ENCODE results near the gene RDX. TPM values are rescaled to one million over a fixed set of nuclear protein-coding genes. Genes with fewer than 3 reads are reported as not detected.

The RDX gene
- total and polyA plus RNA-seq, 9 of the 15 experiments (the other 6 are each of a cell fraction or from before 2014, with no cell fraction given): 35.6 to 62.1 (median 54.3) TPM

DNA sequence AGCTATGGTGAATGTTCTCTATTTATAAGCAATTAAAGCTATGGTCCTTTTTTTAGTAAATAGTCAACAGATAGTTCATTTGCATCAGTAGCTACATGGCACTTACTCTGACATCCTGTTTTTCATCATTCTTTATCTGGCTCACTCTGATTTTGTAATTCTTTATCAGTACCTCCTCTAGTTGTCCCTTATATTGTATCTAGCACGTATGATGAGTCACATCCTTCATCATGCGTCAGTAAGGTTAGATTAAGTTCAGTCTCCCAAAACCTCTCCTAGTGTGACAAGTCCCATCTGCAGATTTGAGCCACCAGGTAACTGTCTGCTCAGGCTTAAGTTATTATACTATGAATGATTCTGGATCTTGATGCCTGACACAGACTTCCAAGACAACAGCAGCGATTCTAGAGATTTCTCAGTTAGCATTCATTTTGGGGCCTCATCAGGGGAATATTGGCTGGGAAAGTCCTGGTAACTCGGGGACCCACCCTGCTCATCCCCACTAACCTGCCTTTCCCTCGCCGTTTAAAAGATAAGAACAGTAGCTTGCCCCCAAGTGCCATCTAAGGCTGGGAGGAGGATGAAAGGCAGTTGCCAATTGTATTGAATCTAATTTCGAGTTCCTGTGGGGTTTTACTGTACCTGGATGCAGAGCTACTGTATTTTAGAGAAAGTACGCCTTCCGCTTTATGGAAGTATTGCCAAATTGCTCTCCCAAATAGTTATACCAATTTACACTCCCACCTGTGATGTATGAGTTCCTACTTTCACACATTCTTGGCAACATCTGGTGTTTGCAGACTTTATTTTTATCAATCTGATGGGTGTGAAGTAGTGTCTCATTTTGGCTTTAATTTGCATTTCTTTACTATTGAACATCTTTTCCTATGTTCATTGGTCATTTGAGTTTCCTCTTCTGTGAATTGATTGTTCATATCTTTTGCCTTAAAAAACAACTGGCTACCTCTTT is 147.4 kb downstream of the RDX start:
- Histone ChIP-seq H3K4me1 (replicated peaks in 1 of 2; ENCODE audit: control insufficient read depth in 2 of 2, insufficient read depth in 2 of 2, low read length in 2 of 2) (peaks cover 0 to 2% of the 10 kb centered on the region in 2 experiments; a peak in 3 of 5 replicates), H3K9me3 (replicated peaks; ENCODE audit: control insufficient read depth, insufficient read depth, low read depth, low read length) (no peaks in the 10 kb centered on the region), H3K9ac (ENCODE audit: insufficient read depth in 1 of 2, low read depth in 2 of 2, low read length in 2 of 2) (no peak overlapping the region), H3K4me2 (ENCODE audit: insufficient read depth, low read length) (no peak overlapping the region), H3K27ac (ENCODE audit: extremely low read depth, low read depth, low read length) (peak overlapping the region; percentile 25; the same call in 1 of the 3 replicates), H3K9me1 (ENCODE audit: control insufficient read depth, insufficient read depth, low read length) (no peaks in the 10 kb centered on the region), H3K27me3 (ENCODE audit: control insufficient read depth in 2 of 2, insufficient read depth in 2 of 2, low read length in 2 of 2) (no peaks in the 10 kb centered on the region), H3K79me2 (ENCODE audit: control insufficient read depth, insufficient read depth, low read length) (peaks cover 2% of the 10 kb centered on the region; the same call in 1 of the 3 replicates), H2AFZ (ENCODE audit: low read depth, low read length) (no peak overlapping the region), H3K4me3 (no peak overlapping the region), H4K20me1 (replicated peaks; ENCODE audit: control insufficient read depth, insufficient read depth, low read length) (no peaks in the 10 kb centered on the region), H3K36me3 (ENCODE audit: control insufficient read depth, insufficient read depth, low read length) (no peaks in the 10 kb centered on the region)
- ChIA-PET CTCF (ENCODE audit: low intra/inter-chr PET ratio) (no interaction called here), POLR2A (interaction anchor here (0.8 to 1.9 kb wide), 3 partner anchors 9 to 15 kb away, joined by 3 to 7 read pairs (median 3); no protein-coding TSS in a partner anchor)
- 17% methylated on average over 9 of the region's 9 CpGs for WGBS (ENCODE audit: insufficient coverage, low coverage, missing lambda C conversion rate)
- intact Hi-C loops (cut with micrococcal nuclease): no loop called here
- ATAC-seq (peak; percentile 76), DNase-seq (ENCODE audit: extremely low read depth in 1 of 4, low spot score in 3 of 4) (peak; percentile 14 to 58 (median 29)), FAIRE-seq (peak; percentile 56)
- in situ Hi-C loops (cut with MboI): no loop called here
- no TSS peak for BruUV-seq (replicated peaks)
- TF ChIP-seq, protein P1, sequence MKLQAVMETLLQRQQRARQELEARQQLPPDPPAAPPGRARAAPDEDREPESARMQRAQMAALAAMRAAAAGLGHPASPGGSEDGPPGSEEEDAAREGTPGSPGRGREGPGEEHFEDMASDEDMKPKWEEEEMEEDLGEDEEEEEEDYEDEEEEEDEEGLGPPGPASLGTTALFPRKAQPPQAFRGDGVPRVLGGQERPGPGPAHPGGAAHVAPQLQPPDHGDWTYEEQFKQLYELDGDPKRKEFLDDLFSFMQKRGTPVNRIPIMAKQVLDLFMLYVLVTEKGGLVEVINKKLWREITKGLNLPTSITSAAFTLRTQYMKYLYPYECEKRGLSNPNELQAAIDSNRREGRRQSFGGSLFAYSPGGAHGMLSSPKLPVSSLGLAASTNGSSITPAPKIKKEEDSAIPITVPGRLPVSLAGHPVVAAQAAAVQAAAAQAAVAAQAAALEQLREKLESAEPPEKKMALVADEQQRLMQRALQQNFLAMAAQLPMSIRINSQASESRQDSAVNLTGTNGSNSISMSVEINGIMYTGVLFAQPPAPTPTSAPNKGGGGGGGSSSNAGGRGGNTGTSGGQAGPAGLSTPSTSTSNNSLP (IDR thresholded peaks at IDR 0.05; ENCODE audit: borderline replicate concordance, low read depth, low read length): peak; percentile 76; the same call in 1 of the 2 replicates
- TF ChIP-seq RNF2 (IDR thresholded peaks at IDR 0.05) (peak; percentile 60; the same call in 1 of the 2 replicates), ATF7 (IDR thresholded peaks at IDR 0.05) (peak; percentile 26; the same call in 1 of the 2 replicates), SMARCC2 (IDR thresholded peaks at IDR 0.05; ENCODE audit: low read depth) (0 out of 2 replicates have a peak, but pooled peaks have one; percentile 33), NFE2 (IDR thresholded peaks at IDR 0.05; ENCODE audit: low read depth) (peak; percentile 73), NCOA2 (IDR thresholded peaks at IDR 0.05; ENCODE audit: partially characterized antibody in 2 of 2) (peak; percentile 22 to 52), BACH1 (tag; IDR thresholded peaks at IDR 0.05) (0 out of 2 replicates have a peak, but pooled peaks have one; percentile 30), SMARCA4 (IDR thresholded peaks at IDR 0.05) (peak; percentile 70), TAL1 (IDR thresholded peaks at IDR 0.05) (peak; percentile 36; the same call in 1 of the 2 replicates), HDAC2 (IDR thresholded peaks at IDR 0.05) (0 out of 2 replicates have a peak, but pooled peaks have one; percentile 54), C11orf30 (IDR thresholded peaks at IDR 0.05; ENCODE audit: low read depth) (peak; percentile 40; the same call in 1 of the 2 replicates), CEBPB (tag; IDR thresholded peaks at IDR 0.05) (0 out of 2 replicates have a peak, but pooled peaks have one; percentile 18), KLF1 (tag; IDR thresholded peaks at IDR 0.05) (no peak), KDM1A (IDR thresholded peaks at IDR 0.05) (peak; percentile 79 to 87; a peak in 3 of 4 replicates), CTBP1 (IDR thresholded peaks at IDR 0.05; ENCODE audit: borderline replicate concordance) (peak; percentile 80), JUND (IDR thresholded peaks at IDR 0.05; ENCODE audit: borderline replicate concordance, low read depth, low read length) (peak; percentile 91), JUND (tag; IDR thresholded peaks at IDR 0.05; ENCODE audit: borderline replicate concordance, low read depth, low read length) (peak; percentile 89), POLR2AphosphoS5 (IDR thresholded peaks at IDR 0.05; ENCODE audit: control insufficient read depth, insufficient read depth, low read depth, low read length) (peak; percentile 18; the same call in 1 of the 2 replicates), FOXA3 (CRISPR knock-in tag; conservative IDR thresholded peaks at IDR 0.05 in 1 of 2, IDR thresholded peaks at IDR 0.05 in 1 of 2) (no peak), ZNF316 (IDR thresholded peaks at IDR 0.05) (0 out of 2 replicates have a peak, but pooled peaks have one; percentile 23)
- TF ChIP-seq, protein P2, sequence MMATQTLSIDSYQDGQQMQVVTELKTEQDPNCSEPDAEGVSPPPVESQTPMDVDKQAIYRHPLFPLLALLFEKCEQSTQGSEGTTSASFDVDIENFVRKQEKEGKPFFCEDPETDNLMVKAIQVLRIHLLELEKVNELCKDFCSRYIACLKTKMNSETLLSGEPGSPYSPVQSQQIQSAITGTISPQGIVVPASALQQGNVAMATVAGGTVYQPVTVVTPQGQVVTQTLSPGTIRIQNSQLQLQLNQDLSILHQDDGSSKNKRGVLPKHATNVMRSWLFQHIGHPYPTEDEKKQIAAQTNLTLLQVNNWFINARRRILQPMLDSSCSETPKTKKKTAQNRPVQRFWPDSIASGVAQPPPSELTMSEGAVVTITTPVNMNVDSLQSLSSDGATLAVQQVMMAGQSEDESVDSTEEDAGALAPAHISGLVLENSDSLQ (IDR thresholded peaks at IDR 0.05): peak; percentile 32; the same call in 1 of the 2 replicates

Measured in K562 (cell line).